Kidney (tissue), 14 donors: ENCODE measurements around the gene RGS12. TPM values are rescaled to one million over a fixed set of nuclear protein-coding genes. Genes with fewer than 3 reads are reported as not detected.

ENCODE experiments used
- DNase-seq, 5 donors: peaks; one replicate each; pipeline ENCODE4 v3.0.0-alpha.2; 2013 to 2020
- FAIRE-seq: peaks from 2 replicates; lab custom pipeline; 2012; peaks lifted over from hg19 to GRCh38; lab: Jason Lieb, UNC
- H3K27ac ChIP-seq, 2 donors: one replicate each; pipeline ENCODE4 v1.7.0; 2013; ENCODE audit warnings: low read depth in 2 of 2, low read length in 2 of 2, inconsistent platforms in 1 of 2
- H3K27me3 ChIP-seq: one replicate; pipeline ENCODE4 v1.7.1; 2013; ENCODE audit warnings: low read length, inconsistent platforms; ENCODE audit not compliant: control insufficient read depth, insufficient read depth
- H3K36me3 ChIP-seq, 3 donors: one replicate each; pipeline versions ENCODE4 v1.7.0 to v1.7.1; 2013; ENCODE audit warnings: low read length in 3 of 3, control low read depth in 1 of 3, inconsistent platforms in 1 of 3; ENCODE audit not compliant: insufficient read depth in 3 of 3, control insufficient read depth in 2 of 3
- H3K4me1 ChIP-seq, 3 donors: one replicate each; pipeline versions ENCODE4 v1.7.0 to v1.7.1; 2013; ENCODE audit warnings: low read length in 3 of 3, inconsistent platforms in 1 of 3, low read depth in 1 of 3; ENCODE audit not compliant: control insufficient read depth in 2 of 3, insufficient read depth in 2 of 3
- H3K4me3 ChIP-seq, 3 donors: one replicate each; pipeline versions ENCODE4 v1.7.0 to v1.8.1; 2013; ENCODE audit warnings: low read length in 3 of 3, control low read depth in 1 of 3, inconsistent platforms in 1 of 3
- H3K9ac ChIP-seq, 3 donors: one replicate each; pipeline versions ENCODE4 v1.7.0 to v1.7.1; 2013; ENCODE audit warnings: low read length in 3 of 3, control low read depth in 1 of 3, inconsistent platforms in 1 of 3
- H3K9me3 ChIP-seq, 3 donors: one replicate each; pipeline versions ENCODE4 v1.7.0 to v1.7.1; 2013; ENCODE audit warnings: low read length in 3 of 3, control low read depth in 1 of 3, inconsistent platforms in 1 of 3; ENCODE audit not compliant: control insufficient read depth in 2 of 3, insufficient read depth in 1 of 3
- intact Hi-C: fragments of 100-400 bp; cut with DNase I; formaldehyde crosslinking; loops from one replicate; pipeline ENCODE4 v1.11.1; 2022
- polyA plus RNA-seq: library from polyadenylated mRNA; stranded (reverse); fragments of 350-450 nt; fragmentation: Illumina TruSeq; extraction: RNeasy Lipid Tissue Mini Kit (QIAGEN cat#74804); gene quantifications from one replicate; pipeline ENCODE4 v1.2.3, GENCODE V29; 2014; ENCODE audit warnings: low read depth, low replicate concordance; ENCODE audit not compliant: insufficient read depth
- total RNA-seq: library from RNA; stranded (reverse); fragmentation: NEBNext Ultra II Directional; extraction: Animal tissue kit (Norgen Biotek cat#: 25700); gene quantifications from one replicate; pipeline ENCODE4 v1.2.1, GENCODE V29; 2021
- TF ChIP-seq, protein P1 (sequence below): IDR thresholded peaks from 3 replicates; pipeline ENCODE4 v1.5.1; 2012; ENCODE audit warnings: mild to moderate bottlenecking, moderate library complexity, borderline replicate concordance; ENCODE audit not compliant: insufficient read depth; ENCODE audit errors: extremely low read depth
- donor health status: control.
- donor health status: control.
- donor health status: control.
- donor health status: control.
- donor health status: control.
- donor health status: DM: yes; HTN: yes; CAD: no.
- donor health status: Normal renal cell carcinoma (clear cell type).

The RGS12 gene
- total and polyA plus RNA-seq, 2 donors from 2014 or later: 18.0 to 35.5 TPM

DNA sequence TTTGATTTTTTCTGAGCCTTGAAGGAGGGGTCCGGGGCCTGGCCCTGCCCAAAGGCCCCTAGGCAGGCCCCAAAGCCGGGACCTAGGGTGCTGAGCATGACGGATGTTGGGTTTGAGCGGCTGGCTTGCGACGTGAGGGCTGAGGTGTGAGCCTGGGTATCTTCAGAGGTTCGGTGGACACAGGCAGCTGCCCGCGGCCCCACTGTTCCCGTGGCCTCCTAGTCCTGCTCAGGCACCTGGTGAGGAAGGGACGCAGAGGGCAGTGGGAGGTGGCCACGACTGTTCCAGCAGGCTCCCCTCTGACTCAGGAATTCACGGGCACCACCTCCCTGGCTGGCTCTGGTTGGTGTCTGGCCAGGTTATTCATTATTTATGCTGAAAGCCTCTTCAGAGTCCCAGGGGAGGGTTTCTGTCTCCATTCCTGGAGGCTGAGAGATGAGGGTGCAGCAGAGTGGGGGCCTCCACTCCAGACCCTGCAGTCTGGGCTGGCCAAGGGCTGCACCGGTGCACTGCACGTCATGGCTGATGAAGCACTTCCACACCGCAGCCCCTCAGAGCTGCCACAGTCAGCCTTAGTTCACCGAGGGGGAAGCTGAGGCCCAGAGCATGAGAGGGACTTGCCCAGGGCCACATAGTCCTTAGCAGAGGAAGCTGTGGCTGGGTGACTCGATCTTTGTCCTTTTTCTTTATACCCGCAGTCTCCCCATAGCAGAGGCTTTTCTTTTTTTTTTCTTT is 41.7 kb upstream of the RGS12 start:
- Histone ChIP-seq H3K4me3 (no peak overlapping the region), H3K9me3 (no peaks in the 10 kb centered on the region), H3K36me3 (no peaks in the 10 kb centered on the region), H3K27ac (peak overlapping the region; percentile 37 to 71), H3K4me1 (peaks cover 0 to 6% (median 2%) of the 10 kb centered on the region in 3 donors), H3K27me3 (no peaks in the 10 kb centered on the region), H3K9ac (no peak overlapping the region)
- TF ChIP-seq, protein P1, sequence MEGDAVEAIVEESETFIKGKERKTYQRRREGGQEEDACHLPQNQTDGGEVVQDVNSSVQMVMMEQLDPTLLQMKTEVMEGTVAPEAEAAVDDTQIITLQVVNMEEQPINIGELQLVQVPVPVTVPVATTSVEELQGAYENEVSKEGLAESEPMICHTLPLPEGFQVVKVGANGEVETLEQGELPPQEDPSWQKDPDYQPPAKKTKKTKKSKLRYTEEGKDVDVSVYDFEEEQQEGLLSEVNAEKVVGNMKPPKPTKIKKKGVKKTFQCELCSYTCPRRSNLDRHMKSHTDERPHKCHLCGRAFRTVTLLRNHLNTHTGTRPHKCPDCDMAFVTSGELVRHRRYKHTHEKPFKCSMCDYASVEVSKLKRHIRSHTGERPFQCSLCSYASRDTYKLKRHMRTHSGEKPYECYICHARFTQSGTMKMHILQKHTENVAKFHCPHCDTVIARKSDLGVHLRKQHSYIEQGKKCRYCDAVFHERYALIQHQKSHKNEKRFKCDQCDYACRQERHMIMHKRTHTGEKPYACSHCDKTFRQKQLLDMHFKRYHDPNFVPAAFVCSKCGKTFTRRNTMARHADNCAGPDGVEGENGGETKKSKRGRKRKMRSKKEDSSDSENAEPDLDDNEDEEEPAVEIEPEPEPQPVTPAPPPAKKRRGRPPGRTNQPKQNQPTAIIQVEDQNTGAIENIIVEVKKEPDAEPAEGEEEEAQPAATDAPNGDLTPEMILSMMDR: no peak
- peak; percentile 63 to 83 (median 69) for DNase-seq
- intact Hi-C loops: no loop called here
- no peak for FAIRE-seq

DNA sequence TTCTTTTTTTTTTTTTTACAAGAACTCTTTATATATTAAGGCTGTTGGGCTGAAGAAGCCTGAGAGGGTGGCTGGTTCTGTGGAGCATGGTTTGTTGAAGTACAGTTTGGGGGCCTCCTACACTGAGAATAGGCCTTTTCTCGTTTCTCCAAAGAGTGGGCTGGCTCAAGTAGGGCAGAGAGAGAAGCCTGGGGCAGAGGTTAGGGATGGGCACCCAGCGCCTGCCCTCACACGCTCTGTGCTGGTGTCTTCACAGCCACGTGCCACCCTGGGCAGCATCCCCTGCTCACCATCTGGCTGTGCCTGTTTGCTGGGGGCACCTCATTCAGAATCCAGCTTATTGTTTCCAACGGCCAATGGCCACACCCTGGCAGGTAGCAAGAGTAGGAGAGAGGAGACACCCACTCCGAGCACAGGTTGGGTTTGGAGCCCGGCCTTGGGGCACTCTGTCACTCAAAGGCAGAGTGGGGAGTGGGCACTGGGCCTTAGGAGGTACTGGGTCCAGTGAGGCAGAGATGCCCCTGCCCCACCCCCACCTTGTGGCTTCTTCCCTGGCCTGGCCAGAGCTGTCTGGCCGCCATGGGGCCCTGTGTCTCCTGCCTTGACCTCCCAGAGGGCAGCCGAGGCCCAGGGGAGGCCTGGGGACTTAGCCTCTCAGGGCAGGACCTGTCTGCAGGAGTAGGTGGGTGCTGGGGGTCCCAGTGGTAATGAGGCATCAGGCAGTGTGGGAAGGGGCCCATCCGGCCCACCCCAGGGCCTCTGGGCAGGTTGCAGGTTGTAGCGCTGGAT is 40.9 kb upstream of the RGS12 start:
- no peak overlapping the region for H3K9ac ChIP-seq
- H3K36me3 ChIP-seq: no peaks in the 10 kb centered on the region
- DNase-seq (peak in 2 of 5 donors; percentile 45 to 68), FAIRE-seq (no peak)
- H3K27ac ChIP-seq: no peak overlapping the region
- H3K4me1 ChIP-seq: peaks cover 0 to 6% (median 2%) of the 10 kb centered on the region in 3 donors
- intact Hi-C loops: no loop called here
- H3K4me3 ChIP-seq: no peak overlapping the region
- H3K9me3 ChIP-seq: no peaks in the 10 kb centered on the region
- no peaks in the 10 kb centered on the region for H3K27me3 ChIP-seq
- TF ChIP-seq, protein P1: no peak

DNA sequence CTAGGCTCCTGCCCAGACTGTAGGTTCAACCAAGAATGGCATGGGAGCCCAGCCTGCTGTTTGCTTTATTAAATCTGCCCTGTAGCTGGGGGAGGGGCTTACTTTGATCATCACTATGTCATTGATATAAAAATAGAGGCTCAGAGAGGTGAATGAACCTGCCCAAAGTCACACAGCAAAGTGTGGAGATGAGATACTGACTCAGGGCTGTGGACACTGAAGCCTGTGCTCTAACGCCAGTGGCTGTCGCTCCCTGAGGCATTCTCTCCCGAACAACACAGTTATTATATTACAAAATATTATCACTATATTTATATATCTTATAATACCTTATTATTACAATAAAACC is 40.4 kb upstream of the RGS12 start:
- Histone ChIP-seq H3K4me3 (no peak overlapping the region), H3K27ac (no peak overlapping the region), H3K9ac (no peak overlapping the region), H3K4me1 (peaks cover 0 to 6% (median 2%) of the 10 kb centered on the region in 3 donors), H3K36me3 (no peaks in the 10 kb centered on the region), H3K27me3 (no peaks in the 10 kb centered on the region), H3K9me3 (no peaks in the 10 kb centered on the region)
- TF ChIP-seq, protein P1: no peak
- no peak for DNase-seq
- intact Hi-C loops: no loop called here
- FAIRE-seq: no peak
